Transverse colon (tissue), 4 donors: ENCODE data around the gene MAGEB10. TPM values are rescaled to one million over a fixed set of nuclear protein-coding genes. Genes with fewer than 3 reads are reported as not detected.

Experiments used
- DNase-seq: peaks from one replicate; pipeline ENCODE4 v3.0.0-alpha.2; 2019
- H3K27ac ChIP-seq, 4 donors: fragments of 200-600 bp; sonication (generic); 2 replicates each; pipeline ENCODE4 v1.5.1; 2016 to 2018; ENCODE audit warnings: inconsistent platforms in 4 of 4
- H3K27me3 ChIP-seq: fragments of 200-600 bp; sonication (generic); 2 replicates; pipeline ENCODE4 v1.5.1; 2017; ENCODE audit warnings: inconsistent platforms
- H3K36me3 ChIP-seq, 4 donors: fragments of 200-600 bp; sonication (generic); 2 replicates each; pipeline ENCODE4 v1.5.1; 2017 to 2019; ENCODE audit warnings: inconsistent platforms in 4 of 4
- H3K4me1 ChIP-seq, 4 donors: fragments of 200-600 bp; sonication (generic); 2 replicates each; pipeline ENCODE4 v1.5.1; 2017 to 2020; ENCODE audit warnings: inconsistent platforms in 4 of 4
- H3K4me3 ChIP-seq, 4 donors: fragments of 200-600 bp; sonication (generic); 1 replicate in 1 of 4; 2 replicates in 3 of 4; pipeline versions ENCODE4 v1.5.1 to v1.6.1; 2017 to 2019; ENCODE audit warnings: inconsistent platforms in 4 of 4
- H3K9me3 ChIP-seq, 2 donors: fragments of 200-600 bp; sonication (generic); 2 replicates each; pipeline ENCODE4 v1.5.1; 2017 to 2019; ENCODE audit warnings: inconsistent platforms in 2 of 2
- EP300 ChIP-seq: sonication (generic); formaldehyde crosslinking; IDR thresholded peaks from one replicate; pipeline ENCODE4 v1.6.1; 2017; ENCODE audit warnings: antibody characterized with exemption, low read depth
- POLR2A ChIP-seq: fragments of 450-650 bp; IDR thresholded peaks from one replicate; pipeline ENCODE4 v1.6.1; 2016; ENCODE audit warnings: antibody characterized with exemption, mild to moderate bottlenecking, moderate library complexity
- POLR2AphosphoS5 ChIP-seq, 3 donors: sonication (generic); formaldehyde crosslinking; IDR thresholded peaks; one replicate each; pipeline ENCODE4 v1.6.1; 2016; ENCODE audit warnings: antibody characterized with exemption in 3 of 3
- WGBS, 2 donors: methylation state at CpG; one replicate each; pipeline ENCODE4 v1.1.5; 2018; ENCODE audit warnings: low coverage in 1 of 2; 5-methylcytosine and 5-hydroxymethylcytosine counted together
- in situ Hi-C, 4 donors: fragments of 200-750 bp; cut with MboI; loops; one replicate each; pipeline versions ENCODE4 v1.15.0 to v1.15.1; 2017; ENCODE audit warnings: low sequenced_read_pairs in 3 of 4, low pct_ligation_motif_present in 1 of 4, low pct_unique_long_range_greater_than_20kb in 1 of 4
- intact Hi-C: fragments of 100-400 bp; cut with DNase I; formaldehyde crosslinking; loops from one replicate; pipeline ENCODE4 v1.15.1; 2023; ENCODE audit warnings: low total_unique reads
- total RNA-seq, 4 donors: library from RNA; depleted of rRNA; stranded (reverse); fragments of >200 nt; gene quantifications; one replicate each; pipeline ENCODE4 v1.1.0, GENCODE V29; 2016
- TF ChIP-seq, protein P1 (sequence below), 5 experiments: fragments of 200-600 bp in 3 of 5; fragments of 450-650 bp in 2 of 5; sonication (generic) in 3 of 5; IDR thresholded peaks; 1 replicate in 2 of 5; 2 replicates in 3 of 5; pipeline ENCODE4 v1.5.1; 2016 to 2017; ENCODE audit warnings: antibody characterized with exemption in 5 of 5, inconsistent platforms in 3 of 5, mild to moderate bottlenecking in 2 of 5, moderate library complexity in 1 of 5

MAGEB10 gene, protein sequence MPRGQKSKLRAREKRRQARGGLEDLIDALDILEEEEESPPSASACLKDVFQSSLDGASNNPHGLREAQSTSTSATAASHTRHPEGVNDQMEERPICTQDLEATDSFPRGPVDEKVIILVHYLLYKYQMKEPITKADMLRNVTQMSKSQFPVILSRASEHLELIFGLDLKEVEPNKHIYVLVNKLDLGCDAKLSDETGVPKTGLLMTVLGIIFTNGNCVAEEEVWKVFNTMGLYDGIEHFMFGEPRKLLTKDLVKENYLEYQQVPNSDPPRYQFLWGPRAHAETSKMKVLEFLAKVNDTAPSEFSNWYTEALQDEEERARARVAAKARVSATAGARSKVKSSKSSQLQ
- total RNA-seq = not detected

DNA sequence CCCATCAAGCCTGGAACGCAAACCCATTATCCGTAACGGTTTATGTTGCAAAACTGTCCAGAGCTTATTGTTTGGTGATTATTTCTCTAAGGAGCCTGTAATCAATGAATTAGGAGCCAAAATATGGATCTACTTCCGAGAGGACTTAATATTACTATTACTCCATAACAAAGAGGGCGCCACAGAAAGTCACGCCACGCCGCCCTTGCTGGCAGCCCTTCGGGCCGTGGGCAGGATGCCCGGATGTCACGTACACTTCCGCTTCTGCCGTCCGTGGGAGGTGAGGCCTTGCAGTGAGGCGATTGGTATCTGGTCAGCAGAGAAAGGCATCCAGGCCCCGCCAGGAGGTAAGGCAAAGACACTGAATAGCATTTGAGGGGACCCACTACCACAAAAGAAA lies at the start of gene MAGEB10:
Gene MAGEB10, plus strand, starts transcription at position 301 of the 400 bp plus-strand sequence. CDS start 13,317 bp downstream, outside the sequence.
- H3K27me3 ChIP-seq = no peaks in the 10 kb centered on the region
- H3K36me3 ChIP-seq = no peaks in the 10 kb centered on the region
- no peaks in the 10 kb centered on the region for H3K9me3 ChIP-seq
- TF ChIP-seq, protein P1, sequence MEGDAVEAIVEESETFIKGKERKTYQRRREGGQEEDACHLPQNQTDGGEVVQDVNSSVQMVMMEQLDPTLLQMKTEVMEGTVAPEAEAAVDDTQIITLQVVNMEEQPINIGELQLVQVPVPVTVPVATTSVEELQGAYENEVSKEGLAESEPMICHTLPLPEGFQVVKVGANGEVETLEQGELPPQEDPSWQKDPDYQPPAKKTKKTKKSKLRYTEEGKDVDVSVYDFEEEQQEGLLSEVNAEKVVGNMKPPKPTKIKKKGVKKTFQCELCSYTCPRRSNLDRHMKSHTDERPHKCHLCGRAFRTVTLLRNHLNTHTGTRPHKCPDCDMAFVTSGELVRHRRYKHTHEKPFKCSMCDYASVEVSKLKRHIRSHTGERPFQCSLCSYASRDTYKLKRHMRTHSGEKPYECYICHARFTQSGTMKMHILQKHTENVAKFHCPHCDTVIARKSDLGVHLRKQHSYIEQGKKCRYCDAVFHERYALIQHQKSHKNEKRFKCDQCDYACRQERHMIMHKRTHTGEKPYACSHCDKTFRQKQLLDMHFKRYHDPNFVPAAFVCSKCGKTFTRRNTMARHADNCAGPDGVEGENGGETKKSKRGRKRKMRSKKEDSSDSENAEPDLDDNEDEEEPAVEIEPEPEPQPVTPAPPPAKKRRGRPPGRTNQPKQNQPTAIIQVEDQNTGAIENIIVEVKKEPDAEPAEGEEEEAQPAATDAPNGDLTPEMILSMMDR (IDR thresholded peaks at IDR 0.05) = no peak
- TF ChIP-seq POLR2A = no peak
- no peak for TF ChIP-seq EP300
- no peak for TF ChIP-seq POLR2AphosphoS5 (IDR thresholded peaks at IDR 0.05)
- no peak for DNase-seq
- no peaks in the 10 kb centered on the region for H3K4me1 ChIP-seq
- intact Hi-C loops (no loop called here), in situ Hi-C loops (no loop called here)
- no peak within 1 kb of the TSS for H3K27ac ChIP-seq
- WGBS, 2 donors = 90 to 94% methylated on average over 4 to 17 of the region's 17 CpGs
- H3K4me3 ChIP-seq = no peak within 1 kb of the TSS

DNA sequence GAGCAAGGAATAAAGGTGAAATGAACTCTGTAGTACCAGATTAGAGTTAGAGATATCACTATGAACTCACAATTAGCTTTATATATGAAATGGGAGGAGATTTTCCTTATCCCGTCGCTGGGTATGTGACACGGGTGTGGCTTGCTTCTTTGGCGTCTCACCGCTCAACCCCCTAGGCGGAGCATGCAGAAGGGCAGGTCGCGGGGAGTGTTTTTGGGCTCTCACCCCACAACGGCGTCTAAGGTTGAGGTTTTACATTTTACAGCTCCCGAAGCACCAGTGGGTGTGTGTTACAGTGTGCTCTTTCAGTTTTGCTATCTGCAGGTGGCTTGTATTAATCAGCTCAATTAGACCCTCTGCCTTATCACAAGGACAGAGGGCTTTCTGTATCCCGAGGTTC lies 42.1 kb upstream of the MAGEB10 start:
- Histone ChIP-seq H3K36me3 (no peaks in the 10 kb centered on the region), H3K27ac (no peak overlapping the region), H3K4me1 (no peaks in the 10 kb centered on the region), H3K27me3 (no peaks in the 10 kb centered on the region), H3K9me3 (no peaks in the 10 kb centered on the region), H3K4me3 (no peak overlapping the region)
- intact Hi-C loops = no loop called here
- no peak for DNase-seq
- in situ Hi-C loops = no loop called here
- TF ChIP-seq POLR2AphosphoS5 (IDR thresholded peaks at IDR 0.05) = no peak
- TF ChIP-seq, protein P1 (IDR thresholded peaks at IDR 0.05) = no peak
- no peak for TF ChIP-seq EP300
- TF ChIP-seq POLR2A = no peak
- WGBS, 2 donors = 55 to 82% methylated on average over 2 to 12 of the region's 12 CpGs

DNA sequence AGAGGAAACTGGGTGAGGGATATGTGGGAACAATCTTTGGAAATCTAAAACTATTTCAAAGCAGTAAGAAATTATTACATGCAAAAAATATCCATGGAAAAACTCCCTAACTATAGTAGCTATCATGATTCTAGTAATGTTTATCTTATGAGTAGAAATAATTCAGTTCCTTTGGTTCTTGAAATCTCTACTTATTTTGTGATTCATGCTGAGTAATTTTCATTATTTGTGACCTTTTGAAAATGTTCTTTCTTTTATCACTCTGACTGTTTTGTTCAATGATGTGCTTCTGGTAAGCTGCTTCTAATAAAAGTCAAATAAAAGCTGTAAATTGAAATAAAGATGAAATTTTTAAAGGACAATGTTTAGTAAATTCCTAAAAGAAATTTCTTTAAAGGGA lies 40.4 kb upstream of the MAGEB10 start:
- H3K27me3 ChIP-seq = no peaks in the 10 kb centered on the region
- H3K27ac ChIP-seq = no peak overlapping the region
- DNase-seq = no peak
- intact Hi-C loops (no loop called here), in situ Hi-C loops (no loop called here)
- TF ChIP-seq POLR2A = no peak
- TF ChIP-seq EP300 = no peak
- TF ChIP-seq, protein P1 (IDR thresholded peaks at IDR 0.05) = no peak
- no peak for TF ChIP-seq POLR2AphosphoS5 (IDR thresholded peaks at IDR 0.05)
- no peaks in the 10 kb centered on the region for H3K36me3 ChIP-seq
- no peaks in the 10 kb centered on the region for H3K4me1 ChIP-seq
- no peak overlapping the region for H3K4me3 ChIP-seq
- no peaks in the 10 kb centered on the region for H3K9me3 ChIP-seq

DNA sequence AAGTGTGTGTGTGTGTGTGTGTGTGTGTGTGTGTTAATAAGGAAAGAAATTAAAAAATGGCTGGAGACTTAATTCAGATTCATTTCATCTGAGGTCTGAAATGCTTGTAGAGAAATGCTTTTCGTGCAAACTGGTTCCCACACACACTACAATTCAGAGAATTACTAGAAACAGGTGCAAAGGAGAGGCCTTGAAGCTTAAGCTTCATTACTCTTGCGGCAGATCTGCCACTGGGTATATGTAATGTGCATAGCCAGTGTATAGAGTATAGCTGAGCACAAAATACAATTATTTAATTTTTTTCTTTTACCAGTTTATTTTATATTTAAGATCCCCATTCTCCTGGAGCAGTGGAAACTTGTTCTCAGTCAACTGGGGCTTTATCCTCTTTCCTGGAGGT lies 31.8 kb upstream of the MAGEB10 start:
- Histone ChIP-seq H3K27me3 (no peaks in the 10 kb centered on the region), H3K4me1 (no peaks in the 10 kb centered on the region), H3K27ac (no peak overlapping the region), H3K36me3 (no peaks in the 10 kb centered on the region), H3K4me3 (no peak overlapping the region), H3K9me3 (no peaks in the 10 kb centered on the region)
- 63% methylated on average over 2 of the region's 2 CpGs; no CpG with 5 or more reads in 1 of the 2 donors for WGBS, 2 donors
- in situ Hi-C loops = no loop called here
- TF ChIP-seq, protein P1 (IDR thresholded peaks at IDR 0.05) = no peak
- TF ChIP-seq POLR2A = no peak
- no peak for TF ChIP-seq POLR2AphosphoS5 (IDR thresholded peaks at IDR 0.05)
- no peak for TF ChIP-seq EP300
- intact Hi-C loops = no loop called here
- no peak for DNase-seq
